Rectal smooth muscle tissue (tissue), 1 donor: ENCODE results near the gene CHCHD10.
A peak's percentile ranks its signal among the peaks of the same experiment; 100 is the strongest.

ENCODE experiments used
- H3K27ac ChIP-seq: one replicate; pipeline ENCODE4 v1.7.0; 2013; ENCODE audit warnings: low read depth, low read length, inconsistent platforms
- H3K27me3 ChIP-seq: one replicate; pipeline ENCODE4 v1.7.0; 2013; ENCODE audit warnings: low read length; ENCODE audit not compliant: control insufficient read depth, insufficient read depth
- H3K36me3 ChIP-seq: one replicate; pipeline ENCODE4 v1.7.0; 2013; ENCODE audit warnings: low read length; ENCODE audit not compliant: control insufficient read depth, insufficient read depth
- H3K4me1 ChIP-seq: one replicate; pipeline ENCODE4 v1.7.0; 2013; ENCODE audit warnings: low read length; ENCODE audit not compliant: control insufficient read depth, insufficient read depth
- H3K4me3 ChIP-seq: one replicate; pipeline ENCODE4 v1.7.0; 2013; ENCODE audit warnings: low read length
- H3K9ac ChIP-seq: one replicate; pipeline ENCODE4 v1.7.0; 2013; ENCODE audit warnings: low read length

The CHCHD10 gene

DNA sequence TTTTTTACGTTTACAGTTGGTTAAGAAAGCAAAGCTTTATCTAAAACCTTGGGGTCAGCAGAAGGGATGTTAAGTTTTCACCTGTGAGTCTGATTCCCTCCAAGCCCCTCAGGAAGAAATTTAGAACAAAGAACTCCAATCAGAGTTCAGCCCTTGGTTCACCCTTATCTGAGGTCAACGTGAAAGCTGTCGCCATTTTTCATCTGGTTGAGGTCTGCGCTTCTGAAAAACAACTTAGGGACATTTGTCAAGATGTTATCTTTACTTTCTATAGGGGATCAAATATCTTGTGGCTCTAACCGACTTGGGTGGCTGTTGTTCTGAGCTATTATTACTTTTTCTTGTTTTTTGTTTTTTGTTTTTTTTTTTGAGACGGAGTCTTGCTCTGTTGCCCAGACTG is 46.9 kb downstream of the CHCHD10 start:
- Histone ChIP-seq H3K4me1 (peaks cover 4% of the 10 kb centered on the region), H3K9ac (no peak overlapping the region), H3K27me3 (no peaks in the 10 kb centered on the region), H3K36me3 (no peaks in the 10 kb centered on the region), H3K4me3 (no peak overlapping the region), H3K27ac (no peak overlapping the region)

DNA sequence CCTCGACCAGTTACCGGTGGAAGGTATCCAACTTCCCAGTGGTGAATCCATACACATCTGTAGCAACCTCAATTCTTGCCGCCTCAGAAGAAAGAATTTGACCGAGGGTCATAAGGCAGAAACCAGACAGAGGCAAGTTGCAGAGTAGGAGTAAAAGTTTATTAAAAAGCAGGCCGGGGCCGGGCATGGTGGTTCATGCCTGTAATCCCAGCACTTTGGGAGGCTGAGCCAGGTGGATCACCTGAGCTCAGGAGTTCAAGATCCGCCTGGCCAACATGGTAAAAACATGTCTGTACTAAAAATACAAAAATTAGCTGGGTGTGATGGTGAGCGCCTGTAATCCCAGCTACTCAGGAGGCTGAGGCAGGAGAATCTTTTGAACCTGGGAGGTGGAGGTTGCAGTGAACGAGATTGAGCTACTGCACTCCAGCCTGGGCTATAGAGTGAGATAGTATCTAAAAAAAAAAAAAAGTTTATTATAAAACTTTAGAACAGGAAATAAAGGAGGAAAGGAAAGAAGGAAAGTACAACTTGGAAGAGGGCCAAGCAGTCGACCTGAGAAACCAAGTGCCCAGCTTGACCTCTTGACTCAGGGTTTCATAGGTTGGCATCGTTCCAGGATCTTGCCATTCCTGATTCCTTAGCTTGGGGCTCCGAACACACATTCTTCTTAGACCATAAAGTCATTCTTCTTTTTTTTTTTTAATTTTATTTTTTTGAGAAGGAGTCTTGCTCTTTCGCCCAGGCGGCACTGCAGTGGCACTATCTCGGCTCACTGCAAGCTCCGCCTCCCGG is 49.2 kb downstream of the CHCHD10 start:
- Histone ChIP-seq H3K4me3 (no peak overlapping the region), H3K9ac (no peak overlapping the region), H3K4me1 (peaks cover 5% of the 10 kb centered on the region), H3K27me3 (no peaks in the 10 kb centered on the region), H3K36me3 (peaks cover 3% of the 10 kb centered on the region), H3K27ac (no peak overlapping the region)

DNA sequence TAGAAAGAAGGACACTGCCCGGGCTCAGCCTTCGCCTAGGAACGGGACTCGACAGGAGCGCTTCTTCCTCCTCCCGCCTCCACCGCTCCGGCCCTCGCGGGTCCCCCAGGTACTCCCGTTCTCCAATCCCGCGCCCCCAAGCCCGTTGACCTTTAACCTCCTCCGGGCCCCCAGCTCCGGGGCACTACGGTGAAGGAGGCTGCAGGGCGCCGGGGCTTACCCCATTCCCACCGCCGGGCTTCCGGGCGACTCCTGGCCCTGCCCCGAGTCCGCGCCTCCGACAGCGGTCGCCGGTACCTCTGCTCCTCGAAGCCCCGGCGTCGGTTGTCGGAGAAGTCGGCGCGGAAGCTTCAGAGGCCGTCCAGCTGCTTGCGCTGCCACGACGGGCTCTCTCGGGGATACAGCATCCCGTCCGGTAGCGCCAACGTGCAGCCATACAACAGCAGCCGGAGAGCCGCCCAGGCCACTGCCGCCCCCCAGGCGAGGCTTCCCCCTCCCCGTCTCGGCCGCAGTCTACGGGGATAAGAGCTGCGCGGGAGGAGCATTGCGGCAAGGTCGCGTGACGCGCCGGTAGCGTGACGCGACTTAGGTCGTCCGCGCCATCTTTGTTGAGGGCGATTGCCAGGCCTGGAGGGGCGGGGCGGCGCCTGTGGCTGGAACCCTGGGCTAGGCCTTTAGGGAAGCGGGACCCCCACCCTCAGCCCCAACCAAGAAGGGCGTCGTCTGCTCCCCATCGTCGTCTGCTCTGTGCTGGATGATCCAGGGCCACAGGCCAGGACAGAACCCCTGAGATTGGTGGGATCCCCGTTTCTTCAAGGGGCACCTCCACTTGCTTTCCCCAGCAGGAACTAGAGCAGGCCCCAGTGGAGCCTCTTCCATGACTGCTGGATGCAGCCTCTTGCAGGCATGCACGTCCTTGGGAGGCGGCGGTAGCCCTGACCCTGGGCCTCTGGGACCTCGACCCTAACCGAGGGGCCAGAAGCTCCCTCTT is 50.7 kb downstream of the CHCHD10 start:
- H3K4me1 ChIP-seq = peaks cover 5% of the 10 kb centered on the region
- H3K27ac ChIP-seq = peak overlapping the region; percentile 68
- H3K36me3 ChIP-seq = peaks cover 6% of the 10 kb centered on the region
- no peaks in the 10 kb centered on the region for H3K27me3 ChIP-seq
- H3K9ac ChIP-seq = peak overlapping the region; percentile 80
- H3K4me3 ChIP-seq = peak overlapping the region; percentile 90
